H1 (cell line): ENCODE data around the gene RTN4.

ENCODE experiments used
- CEBPB ChIP-seq: IDR thresholded peaks from 2 replicates; pipeline ENCODE4 v1.6.1; 2012; ENCODE audit warnings: low read depth, low read length
- CHD2 ChIP-seq: IDR thresholded peaks from 2 replicates; pipeline ENCODE4 v1.6.1; 2012; ENCODE audit warnings: low read length, improper control_type of control experiment
- EZH2 ChIP-seq: fragments of 200-600 bp; sonication (generic); IDR thresholded peaks from 2 replicates; pipeline ENCODE4 v1.7.1; 2012; ENCODE audit warnings: low read depth, mild to moderate bottlenecking, moderate library complexity, low read length, inconsistent platforms; ENCODE audit not compliant: severe bottlenecking
- GABPA ChIP-seq: IDR thresholded peaks from 2 replicates; pipeline ENCODE4 v1.6.1; 2011; ENCODE audit warnings: mild to moderate bottlenecking, low read length, moderate library complexity, borderline replicate concordance; ENCODE audit not compliant: insufficient read depth
- HDAC6 ChIP-seq: IDR thresholded peaks from one replicate; pipeline ENCODE4 v1.7.1; 2012; ENCODE audit warnings: low read depth, mild to moderate bottlenecking, inconsistent platforms, low read length, moderate library complexity
- POLR2A ChIP-seq, 2 experiments: IDR thresholded peaks; 1 replicate in 1 of 2; 2 replicates in 1 of 2; pipeline ENCODE4 v1.6.1; 2011; ENCODE audit warnings: low read depth in 2 of 2, low read length in 2 of 2, mild to moderate bottlenecking in 2 of 2; ENCODE audit errors: control extremely low read depth in 1 of 2
- POLR2AphosphoS5 ChIP-seq: IDR thresholded peaks from 2 replicates; pipeline ENCODE4 v1.6.1; 2011; ENCODE audit warnings: low read depth, low read length
- SIN3A ChIP-seq, 2 experiments: IDR thresholded peaks in 1 of 2; conservative IDR thresholded peaks in 1 of 2; 2 replicates each; pipeline ENCODE4 v1.6.1; 2011 to 2012; ENCODE audit warnings: low read length in 2 of 2, improper control_type of control experiment in 1 of 2, low read depth in 1 of 2, mild to moderate bottlenecking in 1 of 2
- SRF ChIP-seq: IDR thresholded peaks from 2 replicates; pipeline ENCODE4 v1.6.1; 2011; ENCODE audit warnings: mild to moderate bottlenecking, low read depth, low read length, moderate library complexity
- TAF7 ChIP-seq: optimal IDR thresholded peaks from 2 replicates; pipeline ENCODE3; 2011; ENCODE audit warnings: low read depth, mild to moderate bottlenecking, inconsistent platforms, low read length, moderate library complexity, borderline replicate concordance
- TF ChIP-seq, protein P1 (sequence below), 3 experiments: IDR thresholded peaks; 1 replicate in 2 of 3; 2 replicates in 1 of 3; pipeline versions ENCODE4 v1.5.1 to v1.6.1; 2011; ENCODE audit warnings: low read length in 3 of 3, mild to moderate bottlenecking in 3 of 3, inconsistent platforms in 2 of 3, low read depth in 1 of 3, moderate library complexity in 1 of 3; ENCODE audit not compliant: insufficient read depth in 1 of 3; ENCODE audit errors: control extremely low read depth in 1 of 3
- TF ChIP-seq, protein P2 (sequence below): IDR thresholded peaks from 2 replicates; pipeline ENCODE4 v1.6.1; 2012; ENCODE audit warnings: inconsistent platforms

DNA sequence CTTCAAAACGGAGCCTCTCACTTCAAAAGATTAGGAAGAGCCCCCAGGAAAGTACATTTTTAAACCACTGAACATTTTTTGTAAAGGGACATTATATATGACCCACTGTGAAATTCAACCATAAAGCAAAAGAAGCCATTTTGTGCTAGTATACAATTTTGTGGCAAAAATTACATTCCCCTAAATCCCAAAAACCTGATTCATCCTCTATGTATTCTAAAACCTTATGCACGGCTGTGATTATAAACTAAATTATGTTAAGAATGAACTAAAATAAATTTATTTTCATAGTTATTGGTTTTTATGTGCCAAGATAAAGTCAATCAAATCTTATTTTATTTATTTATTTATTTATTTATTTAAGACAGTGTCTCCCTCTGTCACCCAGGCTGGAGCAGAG, 48.5 kb downstream of the RTN4 start:
- no peak for TF ChIP-seq HDAC6
- TF ChIP-seq POLR2A (IDR thresholded peaks at IDR 0.05; ENCODE audit: control extremely low read depth in 1 of 2, low read depth in 2 of 2, low read length in 2 of 2), result no peak
- TF ChIP-seq, protein P1, sequence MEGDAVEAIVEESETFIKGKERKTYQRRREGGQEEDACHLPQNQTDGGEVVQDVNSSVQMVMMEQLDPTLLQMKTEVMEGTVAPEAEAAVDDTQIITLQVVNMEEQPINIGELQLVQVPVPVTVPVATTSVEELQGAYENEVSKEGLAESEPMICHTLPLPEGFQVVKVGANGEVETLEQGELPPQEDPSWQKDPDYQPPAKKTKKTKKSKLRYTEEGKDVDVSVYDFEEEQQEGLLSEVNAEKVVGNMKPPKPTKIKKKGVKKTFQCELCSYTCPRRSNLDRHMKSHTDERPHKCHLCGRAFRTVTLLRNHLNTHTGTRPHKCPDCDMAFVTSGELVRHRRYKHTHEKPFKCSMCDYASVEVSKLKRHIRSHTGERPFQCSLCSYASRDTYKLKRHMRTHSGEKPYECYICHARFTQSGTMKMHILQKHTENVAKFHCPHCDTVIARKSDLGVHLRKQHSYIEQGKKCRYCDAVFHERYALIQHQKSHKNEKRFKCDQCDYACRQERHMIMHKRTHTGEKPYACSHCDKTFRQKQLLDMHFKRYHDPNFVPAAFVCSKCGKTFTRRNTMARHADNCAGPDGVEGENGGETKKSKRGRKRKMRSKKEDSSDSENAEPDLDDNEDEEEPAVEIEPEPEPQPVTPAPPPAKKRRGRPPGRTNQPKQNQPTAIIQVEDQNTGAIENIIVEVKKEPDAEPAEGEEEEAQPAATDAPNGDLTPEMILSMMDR (IDR thresholded peaks at IDR 0.05; ENCODE audit: control extremely low read depth in 1 of 3, insufficient read depth in 1 of 3, low read depth in 1 of 3, low read length in 3 of 3), result no peak
- no peak for TF ChIP-seq SIN3A (conservative IDR thresholded peaks at IDR 0.05 in 1 of 2, IDR thresholded peaks at IDR 0.05 in 1 of 2; ENCODE audit: low read depth in 1 of 2, low read length in 2 of 2)
- TF ChIP-seq EZH2, result no peak
- TF ChIP-seq SRF, result no peak
- no peak for TF ChIP-seq TAF7
- no peak for TF ChIP-seq CHD2
- no peak for TF ChIP-seq GABPA
- no peak for TF ChIP-seq CEBPB
- no peak for TF ChIP-seq POLR2AphosphoS5
- TF ChIP-seq, protein P2, sequence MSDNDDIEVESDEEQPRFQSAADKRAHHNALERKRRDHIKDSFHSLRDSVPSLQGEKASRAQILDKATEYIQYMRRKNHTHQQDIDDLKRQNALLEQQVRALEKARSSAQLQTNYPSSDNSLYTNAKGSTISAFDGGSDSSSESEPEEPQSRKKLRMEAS, result no peak
